Measurements from ENCODE around the gene GNAZ.
A peak's percentile ranks its signal among the peaks of the same experiment; 100 is the strongest.
"Not testable (repeated sequence)": the region's sequence is repeated elsewhere in the genome, so short reads cannot be mapped to it uniquely, and the experiment has no call there.

GNAZ gene

DNA sequence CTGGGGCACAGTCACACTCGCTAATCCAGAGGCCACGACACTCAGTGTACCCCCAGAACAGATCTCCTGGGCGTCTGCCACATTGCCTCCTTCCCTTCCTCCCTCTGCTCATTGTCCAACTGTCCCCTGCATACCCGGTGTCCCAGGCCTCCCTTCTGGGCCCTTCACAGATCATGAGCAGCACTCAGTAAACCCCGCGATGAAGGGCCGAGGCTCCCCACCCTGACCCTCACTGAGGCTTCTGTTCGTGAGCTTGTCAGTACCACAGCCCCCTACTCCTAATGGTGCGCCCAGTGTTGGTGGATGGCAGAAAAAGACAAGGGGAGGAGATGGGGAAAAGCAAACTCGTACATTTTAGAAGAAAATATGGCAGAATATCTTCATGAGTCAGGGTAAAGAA is 58.8 kb downstream of the GNAZ start:
- DNase-seq (ENCODE audit: low spot score), result no peak
- FAIRE-seq, result no peak

DNA sequence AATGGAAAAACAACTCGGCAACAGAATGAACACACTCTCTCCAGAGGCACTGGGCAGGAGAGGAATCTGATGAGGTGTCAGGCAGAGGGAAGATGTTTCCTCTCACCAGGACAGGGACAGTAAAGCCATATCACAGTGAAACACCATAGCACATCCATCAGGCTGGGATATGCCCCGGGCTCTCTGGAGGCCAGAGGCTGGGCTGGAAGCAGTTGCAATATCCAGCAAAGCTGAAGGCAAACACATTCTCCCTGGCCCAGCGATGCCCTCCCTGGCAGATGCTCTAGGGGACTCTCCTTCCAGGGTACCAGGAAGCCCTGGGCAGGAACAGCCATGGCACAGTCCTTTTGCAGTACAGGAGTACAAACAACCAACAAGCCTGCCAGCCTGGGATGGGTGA is 60.4 kb downstream of the GNAZ start:
- no peak for DNase-seq (ENCODE audit: low spot score)
- no peak for FAIRE-seq

DNA sequence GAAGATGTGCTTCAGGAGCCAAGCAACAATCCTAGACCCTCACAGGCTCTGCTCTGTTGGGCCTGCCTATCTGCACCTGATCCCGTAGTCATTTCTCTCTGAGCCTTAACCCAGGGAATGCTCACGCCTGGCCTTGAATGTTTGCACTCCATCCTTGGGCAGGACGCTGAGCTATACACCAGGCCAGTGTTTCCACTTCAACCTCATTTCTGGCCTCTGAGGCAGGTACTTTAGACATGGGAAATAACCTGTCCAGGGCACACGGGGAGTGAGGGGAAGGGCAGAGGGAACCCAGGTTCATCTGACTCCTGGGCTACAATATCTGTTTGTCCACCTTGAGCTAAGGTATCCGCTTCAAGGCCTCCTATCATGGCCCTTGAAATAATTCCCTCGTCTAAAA is 61.6 kb downstream of the GNAZ start:
- DNase-seq (ENCODE audit: low spot score) (no peak), FAIRE-seq (no peak)

DNA sequence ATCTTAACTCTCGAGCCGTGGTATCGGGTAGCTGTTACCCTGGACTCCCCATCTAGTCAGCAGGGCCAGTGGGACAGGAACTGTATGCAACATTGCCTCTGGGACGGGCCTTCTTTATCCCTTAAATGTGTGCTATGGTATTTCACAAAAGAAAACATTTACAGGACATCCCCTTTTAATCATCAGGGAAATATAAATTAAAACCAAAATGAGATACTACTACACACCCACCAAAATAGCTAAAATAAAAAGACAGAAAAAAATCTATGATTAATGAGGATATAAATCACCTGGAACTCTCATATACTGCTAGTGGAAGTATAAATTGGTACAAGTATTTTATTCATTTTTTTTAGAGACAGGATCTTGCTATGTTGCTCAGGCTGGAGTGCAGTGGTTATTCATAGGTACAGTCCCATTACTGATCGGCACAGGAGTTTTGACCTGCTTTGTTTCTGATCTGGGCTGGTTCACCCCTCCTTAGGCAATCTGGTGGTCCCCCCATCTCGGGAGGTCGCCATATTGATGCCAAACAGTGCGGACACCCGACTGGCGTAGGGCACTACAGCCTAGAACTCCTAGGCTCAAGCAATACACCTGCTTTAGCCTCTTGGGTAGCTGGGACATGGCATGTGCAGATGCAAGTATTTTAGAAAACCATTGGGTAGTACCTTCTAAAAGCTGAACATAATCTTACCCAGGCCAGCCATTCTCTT is 62.2 kb downstream of the GNAZ start:
- no peak for FAIRE-seq
- no peak for DNase-seq (ENCODE audit: low spot score)

DNA sequence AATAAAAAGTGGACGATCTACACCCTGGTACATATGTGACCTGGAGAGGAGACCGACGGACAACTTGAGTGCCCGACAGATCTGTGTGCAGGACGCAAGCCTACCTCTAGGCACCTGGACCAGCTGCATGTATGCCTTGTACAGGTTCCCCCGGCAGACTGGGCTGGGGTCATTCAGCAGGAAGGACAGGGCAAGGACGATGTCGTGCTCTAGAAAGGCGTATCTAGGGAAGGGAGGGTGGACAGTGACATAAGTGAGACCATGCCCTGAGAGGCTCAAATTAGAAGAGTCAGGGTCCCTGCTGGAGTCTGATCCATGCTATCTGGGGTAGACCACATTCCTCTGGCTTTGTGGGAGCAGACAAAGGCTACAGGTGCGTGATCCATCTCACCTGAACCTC is 63.6 kb downstream of the GNAZ start:
- DNase-seq (ENCODE audit: low spot score) (no peak), FAIRE-seq (no peak)

DNA sequence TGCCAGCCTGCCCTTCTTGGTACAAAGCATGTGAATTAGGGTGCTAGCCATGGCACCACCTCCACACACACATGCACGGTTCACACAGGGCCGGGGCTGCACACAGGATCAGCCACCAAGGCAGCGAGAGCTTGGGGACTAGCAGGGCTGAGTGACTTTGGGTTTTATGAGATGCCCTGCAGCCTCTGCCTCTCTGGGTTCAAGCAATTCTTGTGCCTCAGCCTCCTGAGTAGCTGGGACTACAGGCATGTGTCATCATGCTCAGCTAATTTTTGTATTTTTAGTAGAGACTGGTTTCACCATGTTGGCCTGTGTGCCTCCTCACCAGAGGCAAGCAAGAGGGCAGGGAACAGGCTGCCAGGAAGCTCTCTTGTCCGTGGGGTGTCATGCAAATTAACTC is 66.7 kb downstream of the GNAZ start:
- not testable (repeated sequence) for FAIRE-seq; DNase-seq (ENCODE audit: low spot score)

DNA sequence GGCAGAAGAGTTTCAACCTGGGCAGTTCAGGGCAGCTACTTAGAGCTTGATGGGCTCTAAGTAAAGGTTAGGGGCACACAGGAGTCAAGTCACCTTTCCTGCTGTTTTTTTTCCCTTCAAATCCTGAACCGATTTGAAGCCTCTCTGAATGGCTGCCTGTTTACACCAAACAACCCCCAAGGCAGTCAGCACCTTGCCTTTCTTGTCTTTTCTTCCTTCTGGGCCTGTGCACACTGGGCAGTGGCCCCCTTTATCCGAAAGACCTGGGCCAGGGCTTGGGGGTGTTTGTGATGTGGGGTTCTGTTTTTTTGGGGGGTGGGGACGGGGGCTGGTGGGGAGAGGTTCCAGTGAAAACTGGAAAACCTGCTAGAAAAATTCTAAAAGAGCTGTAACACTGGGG is 67.1 kb downstream of the GNAZ start:
- FAIRE-seq, result no peak

DNA sequence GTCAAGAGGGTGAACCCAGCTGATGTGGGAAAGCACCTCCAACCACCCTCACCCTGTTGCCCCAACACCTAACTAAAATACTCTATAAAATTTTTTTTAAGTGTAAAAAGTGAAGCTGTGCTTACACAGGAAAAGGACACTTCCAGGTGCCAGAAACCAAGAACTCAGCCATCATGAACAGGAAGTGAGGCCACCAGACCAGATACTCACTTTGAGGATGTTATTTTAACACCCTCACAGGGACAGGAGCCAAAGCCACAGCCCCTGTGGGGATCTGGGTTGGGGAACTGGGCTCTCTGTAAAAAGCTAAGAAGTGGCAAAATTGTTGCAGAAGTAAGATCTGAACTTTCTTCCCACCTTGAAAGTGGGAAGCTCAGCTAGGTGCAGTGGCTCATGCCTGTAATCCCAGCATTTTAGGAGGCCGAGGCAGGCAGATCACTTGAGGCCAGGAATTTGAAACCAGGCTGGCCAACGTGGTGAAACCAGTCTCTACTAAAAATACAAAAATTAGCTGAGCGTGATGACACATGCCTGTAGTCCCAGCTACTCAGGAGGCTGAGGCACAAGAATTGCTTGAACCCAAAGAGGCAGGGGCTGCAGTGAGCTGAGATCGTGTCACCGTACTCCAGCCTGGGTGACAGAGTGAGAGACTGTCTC is 67.7 kb downstream of the GNAZ start:
- DNase-seq (ENCODE audit: low spot score), result no peak
- FAIRE-seq, result no peak

More for the DNA sequence above, 67.1 kb downstream of the GNAZ start:
- DNase-seq (ENCODE audit: low spot score), result no peak

DNA sequence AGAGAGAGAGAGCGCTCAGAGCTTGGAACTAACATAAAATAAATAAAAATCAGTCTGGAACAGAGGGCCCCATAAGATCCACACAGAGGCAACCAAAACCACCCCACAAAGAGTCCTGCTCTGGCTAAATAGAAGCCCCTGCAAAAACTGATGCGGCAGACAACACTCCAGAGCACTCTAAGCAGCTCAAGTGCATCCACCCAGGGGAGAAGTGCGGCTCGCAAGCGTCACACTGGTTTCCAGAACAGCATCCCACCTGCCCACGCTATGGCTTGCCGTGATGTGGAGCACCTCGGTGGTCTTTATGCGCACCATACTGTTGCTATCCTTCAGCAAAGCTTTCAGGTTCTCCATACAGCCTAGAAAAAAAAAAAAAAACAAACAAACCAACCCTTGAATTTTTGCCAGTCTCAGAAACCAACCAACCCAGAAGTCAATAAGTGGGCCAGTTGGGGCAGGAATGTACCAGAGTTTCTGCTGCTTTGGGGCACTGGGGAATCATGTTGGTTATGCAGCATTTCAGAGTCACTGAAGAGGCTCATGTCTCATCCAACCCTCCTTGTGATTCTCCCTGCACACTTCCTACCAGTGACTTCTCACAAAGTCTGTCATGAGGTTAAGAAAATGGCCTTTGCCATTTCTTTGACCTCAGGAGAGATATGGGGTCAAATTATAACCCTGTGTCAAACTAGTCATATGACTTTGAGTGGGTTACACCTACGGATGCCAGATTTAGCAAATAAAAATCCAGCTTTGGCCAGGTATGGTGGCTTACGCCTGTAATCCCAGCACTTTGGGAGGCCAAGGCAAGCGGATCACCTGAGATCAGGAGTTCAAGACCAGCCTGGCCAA is 68.5 kb downstream of the GNAZ start:
- DNase-seq (ENCODE audit: low spot score) (no peak), FAIRE-seq (no peak)

DNA sequence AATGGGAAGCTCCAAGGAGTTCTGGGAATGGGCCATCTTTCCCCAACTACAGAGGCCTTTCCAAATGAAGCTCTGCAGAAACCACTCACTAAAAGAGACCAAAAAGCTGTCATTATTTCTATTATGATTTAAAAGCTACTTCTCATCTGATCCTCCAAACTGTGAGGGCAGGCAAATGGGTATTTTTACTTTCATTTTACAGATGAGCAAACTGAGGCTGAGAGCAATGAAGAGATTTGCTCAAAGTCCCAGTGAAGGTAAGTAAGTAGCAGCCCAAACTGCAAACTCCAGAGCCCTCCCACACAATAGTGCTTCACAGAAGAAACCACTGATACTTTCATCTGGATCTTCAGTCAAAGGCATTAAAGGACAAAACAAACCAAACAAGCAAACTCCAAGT is 70.1 kb downstream of the GNAZ start:
- FAIRE-seq, result no peak

DNA sequence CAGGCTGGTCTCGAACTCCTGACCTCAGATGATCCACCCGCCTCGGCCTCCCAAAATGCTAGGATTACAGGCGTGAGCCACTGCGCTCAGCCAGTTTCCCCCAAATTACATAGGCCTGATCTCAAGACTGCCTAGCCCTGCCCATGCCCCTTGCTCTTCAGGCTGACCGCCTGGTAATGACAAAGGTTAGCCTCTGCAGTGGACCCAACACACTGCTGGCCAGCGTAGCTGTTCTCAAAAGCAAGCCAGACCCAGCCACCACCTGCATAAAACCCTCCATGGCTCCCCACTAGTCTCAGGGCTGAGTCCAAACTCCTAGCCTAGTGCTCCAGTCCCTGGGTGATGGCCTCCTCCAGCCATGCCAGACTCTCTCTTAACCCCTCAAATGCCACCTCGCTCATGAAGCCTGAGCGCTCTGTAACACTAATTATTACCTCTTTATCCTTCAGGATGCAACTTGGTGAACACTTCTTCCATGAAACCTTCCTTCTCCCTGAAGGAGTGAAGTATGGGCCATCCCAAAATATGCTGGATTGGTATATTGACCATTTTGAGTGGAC is 72.3 kb downstream of the GNAZ start:
- DNase-seq (ENCODE audit: low spot score) (no peak), FAIRE-seq (no peak)

More for the DNA sequence above, 70.1 kb downstream of the GNAZ start:
- DNase-seq (ENCODE audit: low spot score), result no peak

DNA sequence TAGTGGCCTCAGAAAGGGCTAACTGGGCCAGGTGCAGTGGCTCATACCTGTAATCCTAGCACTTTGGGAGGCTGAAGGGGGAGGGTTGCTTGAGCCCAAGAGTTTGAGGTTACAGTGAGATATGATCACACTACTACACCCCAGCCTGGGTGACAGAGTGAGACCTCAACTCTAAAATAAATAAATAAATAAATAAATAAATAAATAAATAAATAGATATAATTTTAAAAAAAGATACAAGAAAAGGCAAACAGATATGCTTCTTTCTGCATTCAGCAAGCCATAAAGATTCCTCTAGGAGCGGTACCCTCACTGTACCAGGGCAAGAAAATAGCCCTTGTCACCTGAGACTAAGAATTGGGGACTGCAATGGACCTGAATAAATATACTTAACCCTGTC is 72.8 kb downstream of the GNAZ start:
- FAIRE-seq, result no peak
- DNase-seq (ENCODE audit: low spot score), result no peak

DNA sequence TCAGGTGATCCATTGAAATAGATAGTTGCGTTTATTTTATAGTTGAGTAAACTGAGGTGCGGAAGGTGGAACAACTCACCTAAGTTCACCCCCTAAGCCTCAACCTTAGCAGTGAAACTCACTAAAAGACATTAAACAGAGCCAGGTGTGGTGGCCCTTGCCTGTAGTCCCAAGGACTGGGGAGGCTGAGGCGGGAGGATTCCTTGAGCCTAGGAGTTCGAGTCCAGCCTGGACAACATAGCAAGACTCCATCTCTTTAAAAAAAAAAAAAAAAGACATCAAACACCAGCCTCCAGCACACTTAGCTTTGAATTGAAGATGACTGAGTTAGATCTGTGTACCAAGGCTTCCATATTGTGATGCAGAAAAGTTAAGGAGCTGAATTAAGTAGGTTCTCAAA is 74.1 kb downstream of the GNAZ start:
- FAIRE-seq, result no peak
- no peak for DNase-seq (ENCODE audit: low spot score)

DNA sequence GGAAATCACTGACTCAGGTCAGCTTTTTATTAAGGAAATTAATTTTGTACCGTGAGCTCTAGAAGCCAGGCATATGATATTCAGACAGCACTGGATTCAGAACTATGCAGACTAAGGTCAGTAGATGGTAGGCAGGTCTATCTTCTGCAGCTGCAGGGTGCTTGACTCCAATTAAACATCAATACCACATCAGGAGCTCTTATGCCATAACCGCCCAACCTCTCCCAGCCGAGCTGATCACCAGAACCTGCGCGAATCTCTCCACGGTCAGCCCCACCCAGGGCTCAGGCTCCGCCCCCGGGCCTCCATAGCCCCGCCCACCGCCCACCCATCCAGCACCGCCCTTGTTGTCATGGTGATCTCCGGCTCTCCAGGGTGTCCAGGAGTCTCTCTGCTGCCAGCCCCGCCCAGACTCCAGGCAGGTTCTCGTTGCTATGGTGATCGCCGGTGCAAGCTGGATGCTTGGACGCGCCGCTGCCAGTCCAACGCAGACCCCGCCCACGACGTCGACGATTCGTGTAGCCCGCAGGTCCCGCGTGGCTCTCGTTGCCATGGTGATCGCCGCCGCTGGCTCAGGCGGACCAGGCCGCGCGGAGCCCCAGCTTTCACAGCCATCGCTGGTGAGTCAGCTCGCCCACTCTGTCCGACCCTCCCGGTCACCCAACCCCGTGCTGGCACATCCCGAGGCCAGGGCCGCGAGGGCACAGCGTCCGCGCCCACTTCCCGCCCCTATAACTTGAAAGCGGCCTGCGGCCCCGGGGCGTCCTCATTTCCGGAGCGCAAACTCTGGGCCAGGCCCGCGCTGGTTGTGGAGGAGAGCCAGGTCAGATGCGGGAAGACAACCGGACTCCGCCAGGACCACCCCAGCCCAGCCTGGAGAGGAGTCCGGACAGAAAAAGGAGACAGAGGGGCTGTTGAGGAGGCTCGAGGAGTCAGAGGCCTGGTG is 74.9 kb downstream of the GNAZ start, which contains the start of gene RAB36:
TSS of gene RAB36 (plus strand) at position 546 of the 946 bp plus-strand sequence. CDS start 1,140 bp downstream, outside the sequence.
- FAIRE-seq, result peak; percentile 43

DNA sequence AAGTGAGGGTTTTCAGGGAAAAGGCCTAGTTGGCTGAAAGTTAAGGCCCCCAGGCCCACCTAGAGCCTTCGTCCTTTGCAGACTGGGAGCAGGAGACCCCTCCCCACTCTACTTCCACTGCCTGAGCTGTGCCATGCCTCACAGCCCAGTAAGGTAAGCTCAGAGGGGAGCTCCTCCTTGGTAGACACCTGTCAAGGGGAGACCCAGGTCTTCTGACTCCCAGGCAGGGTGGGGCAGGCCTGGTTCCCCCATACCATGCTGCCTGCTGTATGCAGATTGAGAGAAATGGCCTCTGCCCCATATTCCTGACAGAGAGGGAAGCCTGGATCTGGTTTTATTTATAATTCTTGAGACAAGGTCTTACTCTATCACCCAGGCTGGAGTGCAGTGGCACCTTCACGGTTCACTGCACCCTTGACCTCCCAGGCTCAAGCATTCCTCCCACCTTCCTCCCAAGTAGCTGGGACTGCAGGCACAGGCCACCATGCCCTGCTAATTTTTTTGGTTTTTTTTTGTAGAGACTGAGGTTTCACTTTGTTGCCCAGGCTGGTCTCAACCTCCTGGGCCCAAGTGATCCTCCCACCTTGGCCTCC is 75.7 kb downstream of the GNAZ start:
- DNase-seq (ENCODE audit: low spot score), result no peak
- no peak for FAIRE-seq

More for the DNA sequence above, 74.9 kb downstream of the GNAZ start, which contains the start of gene RAB36:
- peak; percentile 98 for DNase-seq (ENCODE audit: low spot score)

DNA sequence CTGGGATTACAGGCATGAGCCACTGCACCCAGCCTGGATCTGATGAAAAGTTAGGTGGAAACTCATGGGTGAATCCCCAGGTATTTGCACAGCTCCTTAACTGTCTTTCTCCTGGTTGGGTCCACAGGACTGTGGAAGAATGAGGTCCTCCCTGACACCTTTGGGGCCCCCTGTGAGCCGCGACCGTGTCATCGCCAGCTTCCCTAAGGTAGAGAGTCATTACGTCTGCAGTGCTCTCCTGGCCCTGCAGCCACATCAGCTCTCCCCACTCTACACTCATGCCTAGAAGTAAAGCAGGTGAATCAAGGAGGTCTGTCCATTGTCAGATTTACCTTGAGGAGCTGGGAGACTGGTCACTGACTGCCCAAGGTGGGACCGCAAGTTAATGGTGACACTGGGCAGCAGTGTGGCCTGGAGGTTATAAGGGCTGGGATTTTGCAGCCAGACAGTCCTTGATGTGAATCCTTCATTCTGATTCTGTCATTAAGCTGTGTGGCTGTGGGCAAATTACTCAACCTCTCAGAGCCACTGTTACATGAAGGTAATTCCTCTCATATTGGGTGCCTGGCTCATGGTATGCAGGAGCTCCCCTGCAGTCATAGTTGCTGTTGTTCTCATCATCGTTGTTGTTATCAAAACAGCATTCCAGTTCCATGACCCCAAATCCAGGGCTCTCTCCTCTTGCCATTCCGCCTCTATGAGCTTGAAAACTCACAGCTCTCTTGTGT is 76.3 kb downstream of the GNAZ start:
- FAIRE-seq, result no peak
- DNase-seq (ENCODE audit: low spot score), result no peak

DNA sequence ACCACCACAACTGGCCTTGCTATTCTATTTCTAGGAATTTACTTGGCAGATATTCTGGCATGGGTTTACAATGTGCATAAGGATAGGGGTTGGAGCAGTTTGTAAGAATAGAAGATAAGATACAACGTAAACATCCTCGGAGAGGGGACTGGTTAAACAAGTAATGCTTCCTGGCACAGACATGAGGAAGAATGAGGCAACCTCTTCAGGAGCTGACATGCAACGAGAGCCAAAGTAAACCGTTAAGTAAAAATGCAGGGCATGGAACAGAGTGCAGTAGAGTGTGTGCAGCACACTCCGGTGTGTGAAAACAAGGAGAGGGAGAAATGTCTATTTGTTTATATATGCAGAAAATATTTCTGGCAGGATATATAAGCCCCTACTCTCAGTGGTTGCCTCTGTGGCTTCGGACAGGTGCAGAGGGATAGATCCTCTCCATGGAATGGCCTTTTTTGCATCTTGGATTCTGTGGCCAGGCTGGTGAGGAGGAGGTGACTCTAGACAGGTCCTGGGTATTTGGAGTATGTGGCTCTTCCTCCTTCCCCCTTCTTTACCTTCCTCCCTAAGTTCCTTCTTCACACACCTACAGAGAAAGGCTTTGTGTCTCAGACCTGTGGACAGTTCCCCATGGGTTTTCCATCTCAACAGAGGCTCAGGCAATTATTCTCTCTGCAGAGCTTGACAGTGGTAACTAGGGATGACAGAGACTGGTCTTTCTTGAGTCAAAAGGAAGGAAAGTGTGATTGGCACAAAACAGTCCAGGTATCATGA is 77.5 kb downstream of the GNAZ start:
- no peak for DNase-seq (ENCODE audit: low spot score)
- FAIRE-seq, result no peak

DNA sequence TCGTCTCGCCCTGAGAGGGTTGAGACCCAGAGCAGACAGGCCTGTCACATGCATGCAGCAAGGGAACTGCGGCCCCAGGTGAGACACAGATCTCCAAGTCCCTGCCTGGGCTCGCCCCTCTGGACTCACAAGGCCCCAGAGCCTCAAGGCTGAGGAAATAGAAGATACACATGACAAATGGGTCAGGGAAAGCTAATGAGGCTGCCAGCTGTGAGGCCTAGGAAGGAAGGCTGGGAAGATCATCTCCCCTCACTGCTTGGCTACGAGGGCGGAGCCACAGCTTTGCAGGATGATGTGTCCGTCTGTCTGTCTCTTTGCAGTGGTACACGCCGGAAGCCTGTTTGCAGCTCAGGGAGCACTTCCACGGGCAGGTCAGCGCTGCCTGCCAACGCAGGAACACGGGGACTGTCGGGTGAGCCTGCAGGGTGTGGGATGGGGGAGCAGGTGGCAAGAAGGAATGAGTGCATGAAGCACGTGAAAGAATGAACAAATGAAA is 79.5 kb downstream of the GNAZ start:
- FAIRE-seq, result no peak

DNA sequence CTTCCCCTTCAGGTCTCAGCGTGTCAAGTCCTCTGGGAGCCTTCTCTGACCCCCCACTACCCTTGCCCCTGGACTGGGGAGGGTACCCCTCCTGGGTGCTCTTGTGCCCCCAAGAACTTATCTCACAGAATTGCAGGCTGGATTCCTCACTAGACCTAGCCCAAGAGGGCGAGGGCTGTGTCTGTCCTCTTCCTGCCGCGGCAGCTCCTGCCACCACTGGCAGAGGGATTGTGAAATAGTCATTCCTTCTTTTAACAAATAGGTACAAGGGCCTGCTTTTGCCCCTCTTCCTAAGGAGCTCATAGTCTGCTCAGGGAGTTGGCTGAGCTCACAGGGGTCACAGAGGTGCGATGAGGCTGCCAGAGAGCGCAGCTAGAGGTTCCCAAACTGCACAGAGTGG is 80.4 kb downstream of the GNAZ start:
- DNase-seq (ENCODE audit: low spot score) (no peak), FAIRE-seq (no peak)

More for the DNA sequence above, 79.5 kb downstream of the GNAZ start:
- DNase-seq (ENCODE audit: low spot score), result no peak
